PC-3 (cell line): ENCODE data around the gene CLDN24. TPM values are rescaled to one million over a fixed set of nuclear protein-coding genes. Genes with fewer than 3 reads are reported as not detected.
"Not testable (repeated sequence)": the region's sequence is repeated elsewhere in the genome, so short reads cannot be mapped to it uniquely, and the experiment has no call there.

Experiments
- ATAC-seq: fragments of 200-7000 bp; cut with Tn5 transposase; 2 replicates; pipeline ENCODE4 v1.9.1; 2020; ENCODE audit warnings: mild to moderate bottlenecking, moderate library complexity
- BruUV-seq: library from RNA; stranded (reverse); fragments of 400-500 nt; replicated peaks from 2 replicates; lab custom pipeline; 2021; lab: Mats Ljungman, UMichigan
- CTCF ChIA-PET: fragments of 300-600 bp; sonication (Branson Sonifier 250); formaldehyde crosslinking; loops from one replicate; lab custom pipeline; 2022; ENCODE audit warnings: antibody characterized with exemption; lab: Charles Lee
- POLR2A ChIA-PET: fragments of 300-600 bp; sonication (Branson Sonifier 250); formaldehyde crosslinking; loops from one replicate; lab custom pipeline; 2022; ENCODE audit warnings: antibody characterized with exemption; ENCODE audit not compliant: unreplicated experiment; lab: Charles Lee
- DNase-seq: peaks from one replicate; pipeline ENCODE4 v3.0.0-alpha.2; 2015
- H2AFZ ChIP-seq: fragments of 300-600 bp; sonication (generic); 2 replicates; pipeline ENCODE4 v1.6.0; 2016; ENCODE audit warnings: antibody characterized with exemption, low read length
- H3F3A ChIP-seq: fragments of 300-600 bp; sonication (generic); one replicate; pipeline ENCODE4 v1.6.0; 2017; ENCODE audit warnings: antibody characterized with exemption, low read length, control low read depth, mild to moderate bottlenecking; ENCODE audit not compliant: unreplicated experiment
- H3K27ac ChIP-seq: fragments of 300-600 bp; sonication (generic); 2 replicates; pipeline ENCODE4 v1.5.1; 2016; ENCODE audit warnings: mild to moderate bottlenecking, low read length
- H3K27me3 ChIP-seq: fragments of 300-600 bp; sonication (generic); 2 replicates; pipeline ENCODE4 v1.6.1; 2016; ENCODE audit warnings: low read length, mixed read lengths
- H3K36me3 ChIP-seq: fragments of 300-600 bp; sonication (generic); 2 replicates; pipeline ENCODE4 v1.6.1; 2016; ENCODE audit warnings: low read depth, mixed run types, low read length, mixed read lengths
- H3K4me1 ChIP-seq: fragments of 300-600 bp; sonication (generic); 2 replicates; pipeline ENCODE4 v1.5.1; 2016; ENCODE audit warnings: low read length; ENCODE audit not compliant: insufficient read depth
- H3K4me2 ChIP-seq: fragments of 300-600 bp; sonication (generic); 2 replicates; pipeline ENCODE4 v1.6.0; 2016; ENCODE audit warnings: low read length
- H3K4me3 ChIP-seq: fragments of 300-600 bp; sonication (generic); 2 replicates; pipeline ENCODE4 v1.5.1; 2016; ENCODE audit warnings: mild to moderate bottlenecking, low read length, mixed read lengths
- H3K79me2 ChIP-seq: fragments of 300-600 bp; sonication (generic); 2 replicates; pipeline ENCODE4 v1.6.1; 2017; ENCODE audit warnings: low read length, mixed read lengths
- H3K9ac ChIP-seq: fragments of 300-600 bp; sonication (generic); 2 replicates; pipeline ENCODE4 v1.6.0; 2016; ENCODE audit warnings: mild to moderate bottlenecking, low read length
- H3K9me2 ChIP-seq: fragments of 300-600 bp; sonication (generic); replicated peaks from 2 replicates; pipeline ENCODE4 v1.6.1; 2016; ENCODE audit warnings: mixed run types, low read length, mixed read lengths
- H3K9me3 ChIP-seq: fragments of 300-600 bp; sonication (generic); 2 replicates; pipeline ENCODE4 v1.6.1; 2016; ENCODE audit warnings: low read length, mixed read lengths
- H4K20me1 ChIP-seq: fragments of 300-600 bp; sonication (generic); 2 replicates; pipeline ENCODE4 v1.6.1; 2016; ENCODE audit warnings: low read length, mixed read lengths
- CTCF ChIP-seq: fragments of 300-600 bp; sonication (generic); conservative IDR thresholded peaks from 2 replicates; pipeline ENCODE4 v1.5.1; 2017; ENCODE audit warnings: antibody characterized with exemption, low read depth, mild to moderate bottlenecking, low read length
- EZH2 ChIP-seq: fragments of 300-600 bp; sonication (generic); IDR thresholded peaks from one replicate; pipeline ENCODE4 v1.6.1; 2017; ENCODE audit warnings: antibody characterized with exemption, mild to moderate bottlenecking, low read length; ENCODE audit not compliant: unreplicated experiment
- EZH2phosphoT487 ChIP-seq: fragments of 300-600 bp; sonication (generic); IDR thresholded peaks from 2 replicates; pipeline ENCODE4 v1.6.1; 2018; ENCODE audit warnings: mild to moderate bottlenecking, antibody characterized with exemption, low read length, borderline replicate concordance
- intact Hi-C: fragments of 100-400 bp; cut with micrococcal nuclease; formaldehyde crosslinking; loops from 2 replicates; pipeline ENCODE4 v1.9.0; 2023
- total RNA-seq: library from RNA; depleted of rRNA; stranded (reverse); fragments of >200 nt; gene quantifications from 2 replicates; pipeline ENCODE4 v1.2.3, GENCODE V29; 2014

The CLDN24 gene
- total RNA-seq, 1 experiment from 2014 or later: not detected

GRCh38 chr4:183327827-183328226 lies 5.6 kb upstream of the CLDN24 start:
- no peak overlapping the region for H3K9ac ChIP-seq
- no peak for ATAC-seq
- no peak overlapping the region for H3K4me3 ChIP-seq
- no peak for TF ChIP-seq EZH2phosphoT487
- no peak for TF ChIP-seq EZH2
- TF ChIP-seq CTCF: no peak
- BruUV-seq: no TSS peak
- H3K27ac ChIP-seq: no peak overlapping the region
- no peaks in the 10 kb centered on the region; the same call in 1 of the 2 replicates for H3K36me3 ChIP-seq
- H2AFZ ChIP-seq: no peak overlapping the region
- H3F3A ChIP-seq: no peaks in the 10 kb centered on the region
- no peaks in the 10 kb centered on the region for H3K79me2 ChIP-seq
- intact Hi-C loops: no loop called here
- no peaks in the 10 kb centered on the region for H3K9me2 ChIP-seq
- H4K20me1 ChIP-seq: no peaks in the 10 kb centered on the region
- DNase-seq: no peak
- no peaks in the 10 kb centered on the region for H3K27me3 ChIP-seq
- H3K4me2 ChIP-seq: no peak overlapping the region
- CTCF ChIA-PET: no interaction called here
- POLR2A ChIA-PET: no interaction called here
- peaks cover 8% of the 10 kb centered on the region for H3K9me3 ChIP-seq
- H3K4me1 ChIP-seq: peaks cover 7% of the 10 kb centered on the region; the same call in 1 of the 2 replicates

- CTCF ChIA-PET: no interaction called here
- H3K36me3 ChIP-seq: no peaks in the 10 kb centered on the region; the same call in 1 of the 2 replicates
- H3K4me3 ChIP-seq: no peak overlapping the region
- peak overlapping the region; percentile 49 for H3K27ac ChIP-seq
- no peak overlapping the region for H3K4me2 ChIP-seq
- no peak for TF ChIP-seq EZH2
- no peak for TF ChIP-seq CTCF
- no peak for TF ChIP-seq EZH2phosphoT487
- no peaks in the 10 kb centered on the region for H3F3A ChIP-seq
- no peak overlapping the region for H3K9ac ChIP-seq
- H2AFZ ChIP-seq: no peak overlapping the region
- H4K20me1 ChIP-seq: no peaks in the 10 kb centered on the region
- H3K9me3 ChIP-seq: peaks cover 8% of the 10 kb centered on the region
- ATAC-seq (peak; percentile 79), DNase-seq (peak; percentile 76)
- POLR2A ChIA-PET: no interaction called here
- BruUV-seq: no TSS peak
- H3K79me2 ChIP-seq: no peaks in the 10 kb centered on the region
- H3K4me1 ChIP-seq: peaks cover 7% of the 10 kb centered on the region; the same call in 1 of the 2 replicates
- intact Hi-C loops: no loop called here
- H3K9me2 ChIP-seq: no peaks in the 10 kb centered on the region
- no peaks in the 10 kb centered on the region for H3K27me3 ChIP-seq
These were observed 4.6 kb upstream of the CLDN24 start for GRCh38 chr4:183326853-183327252.

- H3K27me3 ChIP-seq, DNase-seq, BruUV-seq, CTCF ChIA-PET, intact Hi-C loops, POLR2A ChIA-PET, H3K79me2 ChIP-seq, H3F3A ChIP-seq, H3K4me1 ChIP-seq, H3K9ac ChIP-seq, ATAC-seq, H2AFZ ChIP-seq, H3K4me2 ChIP-seq, H3K9me3 ChIP-seq, H4K20me1 ChIP-seq, H3K36me3 ChIP-seq, H3K9me2 ChIP-seq, H3K4me3 ChIP-seq: not testable (repeated sequence)
- peak overlapping the region; percentile 49 for H3K27ac ChIP-seq
These were observed 4.2 kb upstream of the CLDN24 start for GRCh38 chr4:183326387-183326786.
